Diencephalon (tissue), 1 donor: ENCODE data around the gene ABHD16B. TPM values are rescaled to one million over a fixed set of nuclear protein-coding genes. Genes with fewer than 3 reads are reported as not detected.

Source experiments
- small RNA-seq: library from RNA; depleted of rRNA; stranded (forward); fragments of <200 nt; gene quantifications from one replicate; pipeline ENCODE3, GENCODE V24; 2014
- total RNA-seq: library from RNA; depleted of rRNA; stranded (reverse); fragments of >200 nt; gene quantifications from one replicate; pipeline ENCODE4 v1.2.3, GENCODE V29; 2014

The ABHD16B gene
- total RNA-seq = not detected

DNA sequence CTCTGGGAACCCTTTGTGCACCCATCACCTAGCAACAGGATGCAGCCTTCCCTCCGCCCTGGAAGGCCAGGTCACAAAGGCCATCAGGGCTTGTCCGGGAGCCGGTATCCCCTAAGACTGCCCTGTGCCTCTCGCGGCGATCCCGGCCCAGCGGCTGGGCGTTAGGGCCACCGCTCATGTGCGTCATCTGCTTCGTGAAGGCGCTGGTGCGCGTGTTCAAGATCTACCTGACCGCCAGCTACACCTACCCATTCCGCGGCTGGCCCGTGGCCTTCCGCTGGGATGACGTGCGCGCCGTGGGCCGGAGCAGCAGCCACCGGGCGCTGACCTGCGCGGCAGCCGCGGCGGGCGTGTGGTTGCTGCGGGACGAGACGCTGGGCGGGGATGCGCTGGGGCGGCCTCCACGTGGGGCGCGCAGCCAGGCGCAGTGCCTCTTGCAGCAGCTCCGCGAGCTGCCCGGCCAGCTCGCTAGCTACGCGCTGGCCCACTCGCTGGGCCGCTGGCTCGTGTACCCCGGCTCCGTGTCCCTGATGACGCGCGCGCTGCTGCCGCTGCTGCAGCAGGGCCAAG, at the start of gene ABHD16B:
TSS of gene ABHD16B (plus strand) at position 134 of the 570 bp plus-strand sequence. CDS start at position 177, 43 bp downstream.

DNA sequence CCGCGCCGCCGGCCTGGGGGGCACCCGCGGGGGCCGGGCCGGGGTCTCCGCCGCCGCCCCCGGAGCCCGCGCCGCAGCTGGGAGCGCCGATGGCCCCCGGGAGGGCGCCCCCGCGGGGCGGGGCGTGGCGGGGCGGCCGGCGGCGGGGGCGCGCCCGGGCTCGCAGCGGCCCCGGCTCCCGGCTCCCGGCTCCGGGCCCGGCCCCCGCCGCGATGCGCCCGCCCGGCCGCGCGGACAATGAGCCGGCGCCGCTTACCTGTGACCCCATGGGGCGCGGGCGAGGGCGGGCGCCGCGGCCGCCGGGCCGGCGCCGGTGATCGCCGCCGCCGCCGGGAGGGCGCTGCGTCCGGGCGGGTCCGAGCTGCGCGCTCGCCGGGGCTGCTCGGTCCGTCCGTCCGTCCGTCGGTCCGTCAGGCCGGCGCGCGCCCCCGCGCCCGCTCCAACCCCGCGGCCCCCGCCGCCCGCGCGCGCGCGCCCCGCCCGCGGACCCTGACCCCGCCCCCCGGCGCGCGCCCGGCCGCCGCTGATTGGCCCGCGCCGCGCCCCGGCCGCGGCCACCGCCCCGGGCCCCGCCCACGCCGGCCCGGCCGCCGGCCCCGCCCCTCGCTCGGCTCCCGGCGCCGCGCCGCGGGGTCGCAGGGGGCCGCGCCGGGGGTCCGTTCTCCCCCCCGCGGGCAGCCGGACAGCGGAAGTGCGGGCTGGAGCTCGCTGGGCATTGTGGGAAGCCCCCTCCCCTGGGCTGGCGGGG, 30.3 kb upstream of the ABHD16B start, which contains the start of gene ZBTB46:
TSS of gene ZBTB46 (minus strand) at position 424 of the 748 bp plus-strand sequence. CDS start 40,507 bp downstream, outside the sequence.

DNA sequence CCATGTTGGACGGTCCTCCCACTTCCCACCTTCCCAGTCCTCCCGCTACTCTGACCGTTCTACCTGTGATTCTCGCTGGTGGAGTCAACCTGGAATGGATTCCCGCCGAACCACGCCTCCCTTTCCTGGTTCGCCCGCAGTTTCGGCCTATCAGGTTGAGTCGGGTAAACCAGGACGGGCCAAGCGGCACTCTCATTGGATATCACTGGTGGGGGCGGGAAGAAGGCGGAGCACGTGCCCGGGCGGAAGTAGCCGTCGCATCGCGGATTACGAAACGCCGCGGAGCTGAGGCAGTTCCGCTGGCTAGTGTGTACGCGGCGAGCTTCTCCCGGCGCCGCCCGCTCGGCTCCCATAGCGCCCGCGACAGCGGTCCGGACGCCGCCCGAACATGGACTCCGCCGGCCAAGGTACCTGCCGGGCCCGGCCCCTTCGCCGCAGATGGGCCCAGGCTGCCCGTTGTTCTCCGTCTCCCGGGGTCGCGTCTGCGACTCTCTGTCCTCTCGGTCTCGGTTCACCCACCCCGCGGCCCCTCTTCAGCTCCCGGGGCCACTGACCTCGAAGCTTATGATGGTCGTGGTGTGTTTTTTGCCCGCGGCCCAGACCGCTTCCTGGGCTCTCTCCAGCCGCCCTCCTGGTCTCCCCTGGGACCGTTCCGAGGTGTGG, 3.8 kb downstream of the ABHD16B start, which contains the start of gene TPD52L2:
TSS of gene TPD52L2 (plus strand) at position 293 of the 663 bp plus-strand sequence. CDS start at position 389, 96 bp downstream.

DNA sequence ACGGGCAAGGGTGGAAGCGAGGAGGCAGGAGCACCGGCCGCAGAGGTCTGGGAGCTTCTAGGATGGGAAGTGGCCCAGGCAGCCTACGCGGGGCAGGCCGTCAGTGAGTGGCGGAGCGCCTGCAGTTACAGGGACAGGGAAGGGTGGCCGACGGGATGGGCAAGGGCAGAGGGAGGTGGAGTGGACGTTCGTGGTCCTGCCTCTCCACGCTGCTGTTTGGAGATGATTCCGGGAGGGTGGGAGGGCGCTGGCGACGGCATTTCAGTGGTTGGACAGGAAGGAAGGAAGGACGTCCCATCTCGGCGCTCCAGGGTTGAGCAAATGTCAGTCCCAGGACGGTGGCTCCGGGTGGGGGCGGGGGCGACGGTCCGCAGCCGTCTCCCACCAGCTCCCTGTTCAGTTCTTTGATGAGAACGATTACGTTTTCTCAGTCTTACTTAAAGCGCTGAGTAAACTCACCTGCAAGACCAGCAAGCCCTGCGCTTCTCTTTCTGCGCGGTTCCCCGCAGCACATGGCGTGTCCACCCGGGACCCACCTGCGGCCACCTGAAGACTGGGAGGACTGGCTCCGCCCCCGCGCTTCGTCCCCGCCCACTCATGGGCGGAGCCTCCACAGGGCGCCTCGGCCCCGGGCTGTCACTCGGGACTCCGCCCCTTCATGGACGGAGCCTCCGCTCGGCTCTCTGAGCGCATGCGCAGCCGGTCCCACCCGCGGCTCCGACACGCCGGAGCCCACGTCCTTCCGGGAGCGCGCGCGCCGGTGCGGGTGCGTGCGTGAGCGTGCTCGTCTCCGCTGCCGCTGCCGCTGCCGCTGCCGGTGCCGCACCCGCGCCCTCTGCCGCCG, 33.3 kb downstream of the ABHD16B start, which contains the start of gene DNAJC5:
TSS of gene DNAJC5 (plus strand) at position 769 of the 844 bp plus-strand sequence. CDS start 33,220 bp downstream, outside the sequence.

Small RNA genes lying within 50 kb of the gene (small RNA-seq; reads per million reads assigned to genes)
- 0.26 reads per million, percentile 9 among the genes with 10 or more reads in this experiment for gene RNU1-134P

Other genes starting within 250 kb of the ABHD16B start
- gene GMEB2, start 234.4 kb upstream of the ABHD16B start, total RNA-seq = 7.8 TPM
- 191 TPM for gene STMN3, start 208.1 kb upstream of the ABHD16B start, total RNA-seq
- gene RTEL1, start 203.2 kb upstream of the ABHD16B start, total RNA-seq = 8.8 TPM
- gene TNFRSF6B, start 164.8 kb upstream of the ABHD16B start, total RNA-seq = 1.6 TPM
- gene ARFRP1, start 153.5 kb upstream of the ABHD16B start, total RNA-seq = 26.3 TPM
- 12.0 TPM for gene ZGPAT, start 153.5 kb upstream of the ABHD16B start, total RNA-seq
- gene LIME1, start 124.8 kb upstream of the ABHD16B start, total RNA-seq = 3.5 TPM
- 4.6 TPM for gene SLC2A4RG, start 121.7 kb upstream of the ABHD16B start, total RNA-seq
- gene ZBTB46, start 30.2 kb upstream of the ABHD16B start, total RNA-seq = 20.3 TPM
- 30.0 TPM for gene TPD52L2, start 3.8 kb downstream of the ABHD16B start, total RNA-seq
- gene DNAJC5, start 33.6 kb downstream of the ABHD16B start, total RNA-seq = 122 TPM
- 17.8 TPM for gene UCKL1, start 94.9 kb downstream of the ABHD16B start, total RNA-seq
- gene ZNF512B, start 108.4 kb downstream of the ABHD16B start, total RNA-seq = 18.0 TPM
- 10.4 TPM for gene SAMD10, start 118.1 kb downstream of the ABHD16B start, total RNA-seq
- 59.7 TPM for gene PRPF6, start 119.6 kb downstream of the ABHD16B start, total RNA-seq
- 3.7 TPM for gene C20orf204, start 174.7 kb downstream of the ABHD16B start, total RNA-seq
- gene SOX18, start 188.1 kb downstream of the ABHD16B start, total RNA-seq = 1.6 TPM
- 42.0 TPM for gene TCEA2, start 201.7 kb downstream of the ABHD16B start, total RNA-seq
- 12.9 TPM for gene RGS19, start 218.0 kb downstream of the ABHD16B start, total RNA-seq
- 33.4 TPM for gene OPRL1, start 218.6 kb downstream of the ABHD16B start, total RNA-seq
- 2.1 TPM for gene LKAAEAR1, start 222.9 kb downstream of the ABHD16B start, total RNA-seq
- gene NPBWR2, start 246.1 kb downstream of the ABHD16B start, total RNA-seq = not detected